Kidney (tissue), 14 donors: ENCODE measurements around the gene RHCE. TPM values are rescaled to one million over a fixed set of nuclear protein-coding genes. Genes with fewer than 3 reads are reported as not detected.

ENCODE experiments used
- DNase-seq, 5 donors: peaks; one replicate each; pipeline ENCODE4 v3.0.0-alpha.2; 2013 to 2020
- FAIRE-seq: peaks from 2 replicates; lab custom pipeline; 2012; peaks lifted over from hg19 to GRCh38; lab: Jason Lieb, UNC
- H3K27ac ChIP-seq, 2 donors: one replicate each; pipeline ENCODE4 v1.7.0; 2013; ENCODE audit warnings: low read depth in 2 of 2, low read length in 2 of 2, inconsistent platforms in 1 of 2
- H3K27me3 ChIP-seq: one replicate; pipeline ENCODE4 v1.7.1; 2013; ENCODE audit warnings: low read length, inconsistent platforms; ENCODE audit not compliant: control insufficient read depth, insufficient read depth
- H3K36me3 ChIP-seq, 3 donors: one replicate each; pipeline versions ENCODE4 v1.7.0 to v1.7.1; 2013; ENCODE audit warnings: low read length in 3 of 3, control low read depth in 1 of 3, inconsistent platforms in 1 of 3; ENCODE audit not compliant: insufficient read depth in 3 of 3, control insufficient read depth in 2 of 3
- H3K4me1 ChIP-seq, 3 donors: one replicate each; pipeline versions ENCODE4 v1.7.0 to v1.7.1; 2013; ENCODE audit warnings: low read length in 3 of 3, inconsistent platforms in 1 of 3, low read depth in 1 of 3; ENCODE audit not compliant: control insufficient read depth in 2 of 3, insufficient read depth in 2 of 3
- H3K4me3 ChIP-seq, 3 donors: one replicate each; pipeline versions ENCODE4 v1.7.0 to v1.8.1; 2013; ENCODE audit warnings: low read length in 3 of 3, control low read depth in 1 of 3, inconsistent platforms in 1 of 3
- H3K9ac ChIP-seq, 3 donors: one replicate each; pipeline versions ENCODE4 v1.7.0 to v1.7.1; 2013; ENCODE audit warnings: low read length in 3 of 3, control low read depth in 1 of 3, inconsistent platforms in 1 of 3
- H3K9me3 ChIP-seq, 3 donors: one replicate each; pipeline versions ENCODE4 v1.7.0 to v1.7.1; 2013; ENCODE audit warnings: low read length in 3 of 3, control low read depth in 1 of 3, inconsistent platforms in 1 of 3; ENCODE audit not compliant: control insufficient read depth in 2 of 3, insufficient read depth in 1 of 3
- intact Hi-C: fragments of 100-400 bp; cut with DNase I; formaldehyde crosslinking; loops from one replicate; pipeline ENCODE4 v1.11.1; 2022
- polyA plus RNA-seq: library from polyadenylated mRNA; stranded (reverse); fragments of 350-450 nt; fragmentation: Illumina TruSeq; extraction: RNeasy Lipid Tissue Mini Kit (QIAGEN cat#74804); gene quantifications from one replicate; pipeline ENCODE4 v1.2.3, GENCODE V29; 2014; ENCODE audit warnings: low read depth, low replicate concordance; ENCODE audit not compliant: insufficient read depth
- total RNA-seq: library from RNA; stranded (reverse); fragmentation: NEBNext Ultra II Directional; extraction: Animal tissue kit (Norgen Biotek cat#: 25700); gene quantifications from one replicate; pipeline ENCODE4 v1.2.1, GENCODE V29; 2021
- TF ChIP-seq, protein P1 (sequence below): IDR thresholded peaks from 3 replicates; pipeline ENCODE4 v1.5.1; 2012; ENCODE audit warnings: mild to moderate bottlenecking, moderate library complexity, borderline replicate concordance; ENCODE audit not compliant: insufficient read depth; ENCODE audit errors: extremely low read depth
- donor health status: control.
- donor health status: control.
- donor health status: control.
- donor health status: control.
- donor health status: control.
- donor health status: DM: yes; HTN: yes; CAD: no.
- donor health status: Normal renal cell carcinoma (clear cell type).

RHCE gene
- total and polyA plus RNA-seq, 2 donors from 2014 or later = 0.44 to 1.3 TPM

DNA sequence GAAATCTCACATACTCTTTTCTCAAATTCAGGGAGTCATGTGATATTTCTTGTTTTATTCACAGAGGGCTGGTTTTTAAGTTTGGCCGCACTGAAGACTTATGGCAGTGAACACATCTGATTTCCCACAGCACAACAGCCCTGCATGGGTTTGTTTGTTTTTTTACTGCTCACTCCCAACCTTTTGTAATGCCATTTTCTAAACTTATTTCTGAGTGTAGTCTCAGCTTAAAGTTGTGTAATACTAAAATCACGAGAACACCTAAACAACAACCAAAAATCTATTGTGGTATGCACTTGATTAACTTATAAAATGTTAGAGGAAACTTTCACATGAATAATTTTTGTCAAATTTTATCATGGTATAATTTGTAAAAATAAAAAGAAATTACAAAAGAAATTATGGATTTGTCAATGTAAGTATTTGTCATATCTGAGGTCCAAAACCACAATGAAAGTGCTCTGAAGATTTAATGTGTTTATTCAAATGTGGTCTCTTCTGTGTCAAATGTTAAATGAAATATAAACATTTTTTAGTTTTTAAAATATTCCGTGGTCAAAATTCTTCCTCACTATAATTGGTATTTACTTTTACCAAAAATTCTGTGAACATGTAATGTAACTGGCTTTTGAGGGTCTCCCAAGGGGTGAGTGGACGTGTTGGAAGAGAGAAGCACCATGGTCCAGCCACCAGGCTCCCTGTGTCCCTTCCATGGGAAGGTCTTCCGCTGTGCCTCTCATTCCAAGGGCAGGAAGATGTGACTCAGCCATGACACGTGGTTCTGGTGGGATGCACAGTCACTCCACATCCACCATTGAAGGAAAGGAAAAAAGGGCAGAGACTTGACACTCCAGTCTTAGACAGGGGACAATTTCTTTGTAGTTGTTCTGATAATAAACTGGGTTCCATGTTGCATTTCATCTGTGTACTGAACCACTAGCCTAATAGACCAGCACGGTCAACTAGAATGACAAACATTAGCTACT lies 59.7 kb downstream of the RHCE start:
- intact Hi-C loops = no loop called here
- Histone ChIP-seq H3K27me3 (no peaks in the 10 kb centered on the region), H3K9me3 (no peaks in the 10 kb centered on the region), H3K9ac (no peak overlapping the region), H3K4me3 (no peak overlapping the region), H3K27ac (no peak overlapping the region), H3K4me1 (peaks cover 0 to 2% (median 0%) of the 10 kb centered on the region in 3 donors), H3K36me3 (peaks cover 0 to 19% (median 7%) of the 10 kb centered on the region in 3 donors)
- FAIRE-seq (peak; percentile 33), DNase-seq (peak in 2 of 5 donors; percentile 1 to 72)
- TF ChIP-seq, protein P1, sequence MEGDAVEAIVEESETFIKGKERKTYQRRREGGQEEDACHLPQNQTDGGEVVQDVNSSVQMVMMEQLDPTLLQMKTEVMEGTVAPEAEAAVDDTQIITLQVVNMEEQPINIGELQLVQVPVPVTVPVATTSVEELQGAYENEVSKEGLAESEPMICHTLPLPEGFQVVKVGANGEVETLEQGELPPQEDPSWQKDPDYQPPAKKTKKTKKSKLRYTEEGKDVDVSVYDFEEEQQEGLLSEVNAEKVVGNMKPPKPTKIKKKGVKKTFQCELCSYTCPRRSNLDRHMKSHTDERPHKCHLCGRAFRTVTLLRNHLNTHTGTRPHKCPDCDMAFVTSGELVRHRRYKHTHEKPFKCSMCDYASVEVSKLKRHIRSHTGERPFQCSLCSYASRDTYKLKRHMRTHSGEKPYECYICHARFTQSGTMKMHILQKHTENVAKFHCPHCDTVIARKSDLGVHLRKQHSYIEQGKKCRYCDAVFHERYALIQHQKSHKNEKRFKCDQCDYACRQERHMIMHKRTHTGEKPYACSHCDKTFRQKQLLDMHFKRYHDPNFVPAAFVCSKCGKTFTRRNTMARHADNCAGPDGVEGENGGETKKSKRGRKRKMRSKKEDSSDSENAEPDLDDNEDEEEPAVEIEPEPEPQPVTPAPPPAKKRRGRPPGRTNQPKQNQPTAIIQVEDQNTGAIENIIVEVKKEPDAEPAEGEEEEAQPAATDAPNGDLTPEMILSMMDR = no peak

GRCh38 chr1:25356848-25357247 lies 63.8 kb downstream of the RHCE start:
- DNase-seq (no peak), FAIRE-seq (no peak)
- TF ChIP-seq, protein P1 = no peak
- intact Hi-C loops = no loop called here
- no peak overlapping the region for H3K9ac ChIP-seq
- no peaks in the 10 kb centered on the region for H3K27me3 ChIP-seq
- no peak overlapping the region for H3K27ac ChIP-seq
- peaks cover 0 to 29% (median 8%) of the 10 kb centered on the region in 3 donors for H3K36me3 ChIP-seq
- peaks cover 0 to under 1% (median 0%) of the 10 kb centered on the region in 3 donors for H3K4me1 ChIP-seq
- no peaks in the 10 kb centered on the region for H3K9me3 ChIP-seq
- H3K4me3 ChIP-seq = no peak overlapping the region

GRCh38 chr1:25356441-25356840 lies 64.2 kb downstream of the RHCE start:
- Histone ChIP-seq H3K4me1 (no peaks in the 10 kb centered on the region), H3K36me3 (peaks cover 0 to 25% (median 7%) of the 10 kb centered on the region in 3 donors)
- intact Hi-C loops = no loop called here

More at GRCh38 chr1:25356441-25356840, 64.2 kb downstream of the RHCE start:
- DNase-seq (no peak), FAIRE-seq (no peak)
- H3K27ac ChIP-seq = no peak overlapping the region
- no peaks in the 10 kb centered on the region for H3K27me3 ChIP-seq
- no peaks in the 10 kb centered on the region for H3K9me3 ChIP-seq
- no peak overlapping the region for H3K4me3 ChIP-seq
- H3K9ac ChIP-seq = no peak overlapping the region
- TF ChIP-seq, protein P1 = no peak
